HEK293 (cell line): Measurements from ENCODE around the gene BCAS3.

Source experiments
- AEBP2 ChIP-seq: fragments of 450-650 bp; formaldehyde crosslinking; IDR thresholded peaks from 2 replicates; pipeline ENCODE4 v1.5.1; 2016; ENCODE audit warnings: missing biosample characterization, missing genetic modification characterization, borderline replicate concordance
- BCL11B ChIP-seq: fragments of 450-650 bp; formaldehyde crosslinking; IDR thresholded peaks from 2 replicates; pipeline ENCODE4 v1.5.1; 2016; ENCODE audit warnings: low read depth, missing biosample characterization, missing genetic modification characterization
- ELK4 ChIP-seq: IDR thresholded peaks from 2 replicates; pipeline ENCODE4 v1.6.1; 2011; ENCODE audit warnings: mild to moderate bottlenecking, low read depth, low read length, borderline replicate concordance
- GFI1B ChIP-seq: fragments of 450-650 bp; formaldehyde crosslinking; IDR thresholded peaks from 2 replicates; pipeline ENCODE4 v1.5.1; 2016; ENCODE audit warnings: missing biosample characterization, missing genetic modification characterization
- GLIS1 ChIP-seq: fragments of 450-650 bp; formaldehyde crosslinking; IDR thresholded peaks from 2 replicates; pipeline ENCODE4 v1.5.1; 2016; ENCODE audit warnings: missing biosample characterization, missing genetic modification characterization
- GLIS2 ChIP-seq: fragments of 450-650 bp; formaldehyde crosslinking; IDR thresholded peaks from 2 replicates; pipeline ENCODE4 v1.5.1; 2016; ENCODE audit warnings: missing biosample characterization, missing genetic modification characterization
- IKZF3 ChIP-seq: fragments of 450-650 bp; IDR thresholded peaks from 2 replicates; pipeline ENCODE4 v1.5.0; 2018; ENCODE audit warnings: missing biosample characterization, mild to moderate bottlenecking, missing genetic modification characterization, moderate library complexity
- KLF10 ChIP-seq: fragments of 450-650 bp; IDR thresholded peaks from 2 replicates; pipeline ENCODE4 v1.5.1; 2018; ENCODE audit warnings: missing biosample characterization, mild to moderate bottlenecking, missing genetic modification characterization
- KLF8 ChIP-seq: fragments of 450-650 bp; formaldehyde crosslinking; IDR thresholded peaks from 2 replicates; pipeline ENCODE4 v1.5.1; 2016; ENCODE audit warnings: missing biosample characterization, missing genetic modification characterization
- MZF1 ChIP-seq: fragments of 450-650 bp; formaldehyde crosslinking; IDR thresholded peaks from 2 replicates; pipeline ENCODE4 v1.5.1; 2017; ENCODE audit warnings: missing biosample characterization, missing genetic modification characterization, borderline replicate concordance
- SCRT2 ChIP-seq: fragments of 450-650 bp; formaldehyde crosslinking; IDR thresholded peaks from 2 replicates; pipeline ENCODE4 v1.5.1; 2016; ENCODE audit warnings: missing biosample characterization, missing genetic modification characterization
- SETDB1 ChIP-seq: IDR thresholded peaks from one replicate; pipeline ENCODE4 v1.6.1; 2017; ENCODE audit warnings: mild to moderate bottlenecking, low read length, moderate library complexity, mixed read lengths; ENCODE audit not compliant: insufficient read length
- YY1 ChIP-seq: fragments of 450-650 bp; formaldehyde crosslinking; IDR thresholded peaks from 2 replicates; pipeline ENCODE4 v1.5.1; 2018; ENCODE audit warnings: missing biosample characterization, missing genetic modification characterization
- ZBTB8A ChIP-seq: fragments of 450-650 bp; formaldehyde crosslinking; IDR thresholded peaks from 2 replicates; pipeline ENCODE4 v1.5.1; 2016; ENCODE audit warnings: missing biosample characterization, missing genetic modification characterization
- ZFP3 ChIP-seq: fragments of 450-650 bp; formaldehyde crosslinking; IDR thresholded peaks from 2 replicates; pipeline ENCODE4 v1.5.1; 2016; ENCODE audit warnings: low read depth, missing biosample characterization, missing genetic modification characterization
- ZFP37 ChIP-seq: fragments of 450-650 bp; formaldehyde crosslinking; IDR thresholded peaks from 2 replicates; pipeline ENCODE4 v1.5.1; 2016; ENCODE audit warnings: missing biosample characterization, missing genetic modification characterization
- ZFP41 ChIP-seq: fragments of 450-650 bp; formaldehyde crosslinking; IDR thresholded peaks from 2 replicates; pipeline ENCODE4 v1.5.1; 2016; ENCODE audit warnings: missing biosample characterization, missing genetic modification characterization, borderline replicate concordance
- ZNF121 ChIP-seq: fragments of 450-650 bp; formaldehyde crosslinking; IDR thresholded peaks from 2 replicates; pipeline ENCODE4 v1.5.1; 2016; ENCODE audit warnings: missing biosample characterization, missing genetic modification characterization
- ZNF140 ChIP-seq: fragments of 450-650 bp; formaldehyde crosslinking; IDR thresholded peaks from 2 replicates; pipeline ENCODE4 v1.5.1; 2016; ENCODE audit warnings: missing biosample characterization, missing genetic modification characterization
- ZNF146 ChIP-seq: fragments of 450-650 bp; formaldehyde crosslinking; IDR thresholded peaks from 2 replicates; pipeline ENCODE4 v1.5.1; 2016; ENCODE audit warnings: missing biosample characterization, missing genetic modification characterization
- ZNF169 ChIP-seq: fragments of 450-650 bp; formaldehyde crosslinking; IDR thresholded peaks from 2 replicates; pipeline ENCODE4 v1.5.1; 2016; ENCODE audit warnings: missing biosample characterization, missing genetic modification characterization
- ZNF2 ChIP-seq: fragments of 450-650 bp; formaldehyde crosslinking; IDR thresholded peaks from 2 replicates; pipeline ENCODE4 v1.5.1; 2016; ENCODE audit warnings: missing biosample characterization, missing genetic modification characterization
- ZNF202 ChIP-seq: fragments of 450-650 bp; formaldehyde crosslinking; IDR thresholded peaks from 2 replicates; pipeline ENCODE4 v1.5.1; 2016; ENCODE audit warnings: missing biosample characterization, missing genetic modification characterization, borderline replicate concordance
- ZNF221 ChIP-seq: fragments of 450-650 bp; formaldehyde crosslinking; IDR thresholded peaks from 2 replicates; pipeline ENCODE4 v1.5.1; 2017; ENCODE audit warnings: missing biosample characterization, missing genetic modification characterization, borderline replicate concordance
- ZNF24 ChIP-seq: fragments of 450-650 bp; formaldehyde crosslinking; IDR thresholded peaks from 2 replicates; pipeline ENCODE4 v1.5.1; 2016; ENCODE audit warnings: missing biosample characterization, missing genetic modification characterization
- ZNF354C ChIP-seq: fragments of 450-650 bp; formaldehyde crosslinking; IDR thresholded peaks from 2 replicates; pipeline ENCODE4 v1.5.1; 2016; ENCODE audit warnings: missing biosample characterization, missing genetic modification characterization, low read depth, borderline replicate concordance
- ZNF510 ChIP-seq: fragments of 450-650 bp; formaldehyde crosslinking; IDR thresholded peaks from 2 replicates; pipeline ENCODE4 v1.5.1; 2018; ENCODE audit warnings: mild to moderate bottlenecking, missing genetic modification characterization, missing biosample characterization; ENCODE audit not compliant: insufficient replicate concordance
- ZNF521 ChIP-seq: fragments of 450-650 bp; formaldehyde crosslinking; IDR thresholded peaks from 2 replicates; pipeline ENCODE4 v1.5.1; 2017; ENCODE audit warnings: missing biosample characterization, mild to moderate bottlenecking, missing genetic modification characterization
- ZNF555 ChIP-seq: fragments of 450-650 bp; formaldehyde crosslinking; conservative IDR thresholded peaks from 2 replicates; pipeline ENCODE4 v1.5.1; 2017; ENCODE audit warnings: missing biosample characterization, mild to moderate bottlenecking, missing genetic modification characterization, inconsistent platforms
- ZNF561 ChIP-seq: fragments of 450-650 bp; IDR thresholded peaks from 2 replicates; pipeline ENCODE4 v1.5.1; 2018; ENCODE audit warnings: missing biosample characterization, missing genetic modification characterization, borderline replicate concordance
- ZNF621 ChIP-seq: fragments of 450-650 bp; formaldehyde crosslinking; IDR thresholded peaks from 2 replicates; pipeline ENCODE4 v1.5.1; 2017; ENCODE audit warnings: missing biosample characterization, missing genetic modification characterization
- ZNF629 ChIP-seq: fragments of 450-650 bp; formaldehyde crosslinking; IDR thresholded peaks from 2 replicates; pipeline ENCODE4 v1.5.1; 2017; ENCODE audit warnings: missing biosample characterization, missing genetic modification characterization
- ZNF645 ChIP-seq: fragments of 450-650 bp; formaldehyde crosslinking; IDR thresholded peaks from 2 replicates; pipeline ENCODE4; 2016; ENCODE audit warnings: missing biosample characterization, missing genetic modification characterization
- ZNF707 ChIP-seq: fragments of 450-650 bp; formaldehyde crosslinking; IDR thresholded peaks from 2 replicates; pipeline ENCODE4 v1.5.1; 2016; ENCODE audit warnings: missing biosample characterization, missing genetic modification characterization
- ZNF768 ChIP-seq: fragments of 450-650 bp; formaldehyde crosslinking; IDR thresholded peaks from 2 replicates; pipeline ENCODE4 v1.5.1; 2018; ENCODE audit warnings: missing biosample characterization, mild to moderate bottlenecking, missing genetic modification characterization
- TF ChIP-seq, protein P1 (sequence below): fragments of 450-650 bp; formaldehyde crosslinking; IDR thresholded peaks from 2 replicates; pipeline ENCODE4 v1.5.1; 2017; ENCODE audit warnings: missing biosample characterization, missing genetic modification characterization

BCAS3 gene

GRCh38 chr17:60752873-60753577 is 75.4 kb downstream of the BCAS3 start (continued):
- TF ChIP-seq BCL11B (no peak), ZNF510 (tag by site-specific recombination) (peak; percentile 75), ZNF354C (no peak), ZNF169 (tag by site-specific recombination) (no peak), ZNF555 (tag by site-specific recombination) (peak; percentile 92), ZFP3 (tag by site-specific recombination) (no peak; the same call in 1 of the 2 replicates), ZFP41 (tag by site-specific recombination) (no peak), ZNF707 (no peak), GLIS1 (tag by site-specific recombination) (no peak), ZNF521 (tag by site-specific recombination) (no peak), ZBTB8A (tag by site-specific recombination) (peak; percentile 79), ELK4 (no peak), ZNF121 (tag by site-specific recombination) (no peak), AEBP2 (tag by site-specific recombination) (0 out of 2 replicates have a peak, but pooled peaks have one; percentile 60), ZNF2 (tag by site-specific recombination) (no peak), ZFP37 (0 out of 2 replicates have a peak, but pooled peaks have one; percentile 65), MZF1 (tag by site-specific recombination) (no peak; the same call in 1 of the 2 replicates), ZNF202 (tag by site-specific recombination) (0 out of 2 replicates have a peak, but pooled peaks have one; percentile 59), ZNF146 (tag by site-specific recombination) (no peak), YY1 (tag by site-specific recombination) (no peak), ZNF621 (tag by site-specific recombination) (no peak), ZNF561 (no peak), ZNF768 (tag by site-specific recombination) (no peak), ZNF629 (peak; percentile 47; the same call in 1 of the 2 replicates), ZNF140 (tag by site-specific recombination) (peak; percentile 89; the same call in 1 of the 2 replicates), GLIS2 (tag by site-specific recombination) (no peak), ZNF221 (tag by site-specific recombination) (no peak), KLF10 (no peak), SETDB1 (no peak), GFI1B (tag by site-specific recombination) (no peak), ZNF645 (tag by site-specific recombination) (no peak), ZNF24 (tag by site-specific recombination) (no peak), IKZF3 (tag by site-specific recombination) (no peak), SCRT2 (tag by site-specific recombination) (no peak), KLF8 (tag by site-specific recombination) (no peak)
- TF ChIP-seq, protein P1, sequence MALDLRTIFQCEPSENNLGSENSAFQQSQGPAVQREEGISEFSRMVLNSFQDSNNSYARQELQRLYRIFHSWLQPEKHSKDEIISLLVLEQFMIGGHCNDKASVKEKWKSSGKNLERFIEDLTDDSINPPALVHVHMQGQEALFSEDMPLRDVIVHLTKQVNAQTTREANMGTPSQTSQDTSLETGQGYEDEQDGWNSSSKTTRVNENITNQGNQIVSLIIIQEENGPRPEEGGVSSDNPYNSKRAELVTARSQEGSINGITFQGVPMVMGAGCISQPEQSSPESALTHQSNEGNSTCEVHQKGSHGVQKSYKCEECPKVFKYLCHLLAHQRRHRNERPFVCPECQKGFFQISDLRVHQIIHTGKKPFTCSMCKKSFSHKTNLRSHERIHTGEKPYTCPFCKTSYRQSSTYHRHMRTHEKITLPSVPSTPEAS (tag by site-specific recombination): no peak
